Fibroblast of lung (primary cell): ENCODE measurements around the gene PROCA1. TPM values are rescaled to one million over a fixed set of nuclear protein-coding genes. Genes with fewer than 3 reads are reported as not detected.

ENCODE experiments used
- DNase-seq, 2 donors: peaks; one replicate each; pipeline versions ENCODE4 v3.0.0 to v3.0.0-alpha.2; 2010; ENCODE audit warnings: low read depth in 2 of 2
- H2AFZ ChIP-seq: 2 replicates; pipeline ENCODE4 v1.5.1; 2012; ENCODE audit warnings: low read length, control low read depth, inconsistent platforms
- H3K27ac ChIP-seq: 2 replicates; pipeline ENCODE4 v1.5.1; 2011; ENCODE audit warnings: low read length, control low read depth; ENCODE audit not compliant: insufficient read depth
- H3K27me3 ChIP-seq: 2 replicates; pipeline ENCODE4 v1.5.1; 2011; ENCODE audit warnings: mild to moderate bottlenecking, low read length; ENCODE audit not compliant: control insufficient read depth, insufficient read depth
- H3K36me3 ChIP-seq: 2 replicates; pipeline ENCODE4 v1.5.1; 2011; ENCODE audit warnings: low read length; ENCODE audit not compliant: control insufficient read depth, insufficient read depth
- H3K4me1 ChIP-seq: 2 replicates; pipeline ENCODE4 v1.5.1; 2011; ENCODE audit warnings: low read length; ENCODE audit not compliant: control insufficient read depth, insufficient read depth; ENCODE audit errors: extremely low read depth
- H3K4me2 ChIP-seq: 2 replicates; pipeline ENCODE4 v1.5.1; 2011; ENCODE audit warnings: low read length, control low read depth; ENCODE audit not compliant: insufficient read depth; ENCODE audit errors: extremely low read depth
- H3K4me3 ChIP-seq, 4 experiments: fragments of 200-600 bp in 1 of 4; sonication (generic) in 1 of 4; replicated peaks in 1 of 4; 2 replicates each; pipeline ENCODE4 v1.5.1; 2011 to 2016; ENCODE audit warnings: low read length in 4 of 4, low read depth in 3 of 4, mild to moderate bottlenecking in 3 of 4, control low read depth in 2 of 4, inconsistent platforms in 1 of 4, mixed read lengths in 1 of 4; ENCODE audit not compliant: insufficient read depth in 1 of 4; ENCODE audit errors: control extremely low read depth in 1 of 4
- H3K79me2 ChIP-seq: 2 replicates; pipeline ENCODE4 v1.5.1; 2012; ENCODE audit warnings: mild to moderate bottlenecking, low read length, inconsistent platforms; ENCODE audit not compliant: control insufficient read depth, insufficient read depth
- H3K9ac ChIP-seq: 2 replicates; pipeline ENCODE4 v1.5.1; 2011; ENCODE audit warnings: mild to moderate bottlenecking, low read length, control low read depth; ENCODE audit not compliant: insufficient read depth
- H3K9me3 ChIP-seq: 2 replicates; pipeline ENCODE4 v1.5.1; 2012; ENCODE audit warnings: low read depth, low read length; ENCODE audit not compliant: control insufficient read depth, insufficient read depth
- H4K20me1 ChIP-seq: 2 replicates; pipeline ENCODE4 v1.5.1; 2011; ENCODE audit warnings: low read length; ENCODE audit not compliant: control insufficient read depth, insufficient read depth; ENCODE audit errors: extremely low read depth
- CTCF ChIP-seq, 2 donors: IDR thresholded peaks in 1 of 2; conservative IDR thresholded peaks in 1 of 2; 1 replicate in 1 of 2; 2 replicates in 1 of 2; pipeline ENCODE4 v1.5.1; 2011 to 2012; ENCODE audit warnings: low read length in 2 of 2, control low read depth in 1 of 2, inconsistent platforms in 1 of 2, low read depth in 1 of 2, mild to moderate bottlenecking in 1 of 2
- EZH2 ChIP-seq: IDR thresholded peaks from 2 replicates; pipeline ENCODE4 v1.5.1; 2012; ENCODE audit warnings: low read length, control low read depth, mild to moderate bottlenecking; ENCODE audit errors: missing control alignments
- polyA plus RNA-seq, 2 donors: library from polyadenylated mRNA; depleted of rRNA in 1 of 2; stranded (reverse) in 1 of 2; unstranded in 1 of 2; fragments of >200 nt; gene quantifications; 2 replicates each; pipeline ENCODE4 v1.2.1, GENCODE V29; 2011 to 2012; ENCODE audit warnings: missing spikeins in 1 of 2
- total RNA-seq: library from RNA; depleted of rRNA; stranded (reverse); fragments of >200 nt; gene quantifications from 2 replicates; pipeline ENCODE4 v1.2.1, GENCODE V29; 2014

PROCA1 gene
- total and polyA plus RNA-seq, 2 donors (not counting 1 experiment from before 2014, with no cell fraction given) = 0.85 to 2.6 TPM

GRCh38 chr17:28712705-28713415, 1.2 kb upstream of the PROCA1 start:
- H4K20me1 ChIP-seq = no peaks in the 10 kb centered on the region
- no peak for TF ChIP-seq EZH2
- TF ChIP-seq CTCF (conservative IDR thresholded peaks at IDR 0.05 in 1 of 2, IDR thresholded peaks at IDR 0.05 in 1 of 2; ENCODE audit: low read depth in 1 of 2, low read length in 2 of 2) = no peak
- H3K4me2 ChIP-seq = no peak overlapping the region
- DNase-seq = no peak
- peaks cover 9% of the 10 kb centered on the region for H3K4me1 ChIP-seq
- no peak overlapping the region for H2AFZ ChIP-seq
- H3K9me3 ChIP-seq = no peaks in the 10 kb centered on the region
- H3K9ac ChIP-seq = no peak overlapping the region
- H3K27me3 ChIP-seq = no peaks in the 10 kb centered on the region
- no peak overlapping the region for H3K27ac ChIP-seq
- no peak overlapping the region for H3K4me3 ChIP-seq
- peaks cover 27% of the 10 kb centered on the region for H3K36me3 ChIP-seq
- peaks cover 25% of the 10 kb centered on the region for H3K79me2 ChIP-seq

- H3K4me2 ChIP-seq = peak overlapping the region; percentile 64
- no peaks in the 10 kb centered on the region for H3K27me3 ChIP-seq
- H3K4me3 ChIP-seq = peak overlapping the region in 1 of 4 experiments; percentile 62
- peaks cover 27% of the 10 kb centered on the region for H3K36me3 ChIP-seq
- no peak for TF ChIP-seq CTCF (conservative IDR thresholded peaks at IDR 0.05 in 1 of 2, IDR thresholded peaks at IDR 0.05 in 1 of 2; ENCODE audit: low read depth in 1 of 2, low read length in 2 of 2)
- no peak for TF ChIP-seq EZH2
- no peak for DNase-seq
- H2AFZ ChIP-seq = no peak overlapping the region
- peaks cover 22% of the 10 kb centered on the region for H3K79me2 ChIP-seq
- H3K27ac ChIP-seq = peak overlapping the region; percentile 90
- peaks cover 9% of the 10 kb centered on the region for H3K4me1 ChIP-seq
- no peaks in the 10 kb centered on the region for H3K9me3 ChIP-seq
- H3K9ac ChIP-seq = peak overlapping the region; percentile 11
- no peaks in the 10 kb centered on the region for H4K20me1 ChIP-seq
Observed at GRCh38 chr17:28712032-28712704, 480 bp upstream of the PROCA1 start.

GRCh38 chr17:28710861-28711722, 596 bp downstream of the PROCA1 start:
- Histone ChIP-seq H3K27me3 (no peaks in the 10 kb centered on the region), H3K9ac (peak overlapping the region; percentile 78), H3K79me2 (peaks cover 12% of the 10 kb centered on the region), H3K36me3 (peaks cover 27% of the 10 kb centered on the region), H3K4me3 (peak overlapping the region; percentile 54 to 67 (median 61)), H2AFZ (peak overlapping the region; percentile 71), H3K4me2 (peak overlapping the region; percentile 64), H3K9me3 (no peaks in the 10 kb centered on the region), H3K27ac (peak overlapping the region; percentile 90), H3K4me1 (peaks cover 9% of the 10 kb centered on the region), H4K20me1 (no peaks in the 10 kb centered on the region)
- DNase-seq = peak; percentile 86 to 90
- TF ChIP-seq EZH2 = no peak
- TF ChIP-seq CTCF (conservative IDR thresholded peaks at IDR 0.05 in 1 of 2, IDR thresholded peaks at IDR 0.05 in 1 of 2; ENCODE audit: low read depth in 1 of 2, low read length in 2 of 2) = peak in 1 of 2 donors; percentile 24
